ENCODE results near the gene CD70. TPM values are rescaled to one million over a fixed set of nuclear protein-coding genes. Genes with fewer than 3 reads are reported as not detected.

Gene CD70
- total and polyA plus RNA-seq, 2 of the 8 experiments (the other 6 are each of a cell fraction or from before 2014, with no cell fraction given) = 1.3 to 12.0 TPM

DNA sequence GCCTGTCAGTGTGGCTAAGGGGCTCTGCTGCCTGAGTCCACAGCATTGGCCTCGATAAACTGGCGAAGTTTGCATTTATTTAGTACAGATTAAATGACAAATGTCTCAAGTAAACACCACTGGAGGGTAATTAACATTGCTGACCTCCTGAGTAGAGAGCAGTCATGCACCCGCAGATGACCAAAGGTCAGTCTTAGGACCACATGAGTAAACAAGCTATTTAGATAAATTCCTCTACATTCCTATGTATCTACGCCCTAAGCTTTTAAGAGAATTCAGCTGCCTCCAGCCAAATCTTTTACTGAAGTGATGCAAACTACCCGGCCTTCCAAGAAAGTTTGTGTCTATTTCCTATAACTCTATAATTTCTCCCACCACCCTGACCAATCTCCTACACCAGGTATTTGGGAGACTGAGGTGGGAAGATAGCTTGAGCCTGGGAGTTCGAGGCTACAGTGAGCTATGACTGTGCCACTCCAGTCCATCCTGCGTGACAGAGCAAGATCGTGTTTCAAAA is 22.9 kb downstream of the CD70 start:
- H4K20me1 ChIP-seq (replicated peaks in 1 of 2; ENCODE audit: control insufficient read depth in 1 of 2, insufficient read depth in 2 of 2, low read length in 2 of 2) = no peaks in the 10 kb centered on the region
- ChIA-PET CTCF (ENCODE audit: partially characterized antibody) (interaction anchor here (1.2 to 2.2 kb wide), 3 partner anchors 10 to 17 kb away, joined by 3 to 11 read pairs (median 3); no protein-coding TSS in a partner anchor), POLR2A (ENCODE audit: partially characterized antibody) (no interaction called here)
- H3K9me3 ChIP-seq (ENCODE audit: insufficient read depth in 2 of 2, low read depth in 1 of 2, low read length in 1 of 2) = peaks cover 9 to 10% of the 10 kb centered on the region in 2 experiments; a peak in 3 of 4 replicates
- no peak overlapping the region for H2BK12ac ChIP-seq (ENCODE audit: low read depth, low read length)
- no peaks in the 10 kb centered on the region; a peak in 1 of 7 replicates for H3K4me1 ChIP-seq (replicated peaks in 1 of 4; ENCODE audit: control insufficient read depth in 3 of 4, insufficient read depth in 4 of 4, low read length in 3 of 4)
- no peak overlapping the region for H3K56ac ChIP-seq (replicated peaks; ENCODE audit: insufficient read length, low read depth, low read length)
- no peak overlapping the region for H3K4me2 ChIP-seq (ENCODE audit: insufficient read depth in 1 of 2, low read depth in 2 of 2, low read length in 2 of 2)
- H3K23ac ChIP-seq (ENCODE audit: insufficient read length) = no peak overlapping the region
- TF ChIP-seq RFX5 (IDR thresholded peaks at IDR 0.05; ENCODE audit: borderline replicate concordance, low read depth, low read length) (no peak), BCL11A (IDR thresholded peaks at IDR 0.05; ENCODE audit: low read depth in 2 of 2, low read length in 2 of 2) (no peak), SP4 (IDR thresholded peaks at IDR 0.05; ENCODE audit: low read length) (no peak), TCF12 (IDR thresholded peaks at IDR 0.05; ENCODE audit: low read depth, low read length) (no peak), KDM1A (IDR thresholded peaks at IDR 0.05; ENCODE audit: borderline replicate concordance, low read length) (no peak)
- H3K79me1 ChIP-seq (ENCODE audit: low read depth, low read length) = no peaks in the 10 kb centered on the region
- H4K91ac ChIP-seq (replicated peaks; ENCODE audit: insufficient read length, low read length) = no peak overlapping the region
- no peak overlapping the region for H3K18ac ChIP-seq (ENCODE audit: extremely low read depth, low read length)
- H4K8ac ChIP-seq (ENCODE audit: extremely low read depth, insufficient read depth, low read length) = no peak overlapping the region
- no peaks in the 10 kb centered on the region for H3K23me2 ChIP-seq (ENCODE audit: low read depth, low read length)
- no peak overlapping the region for H2BK20ac ChIP-seq (ENCODE audit: low read length)
- H3K79me2 ChIP-seq (ENCODE audit: control insufficient read depth in 1 of 2, insufficient read depth in 2 of 2, low read length in 2 of 2) = no peaks in the 10 kb centered on the region
- 82% methylated on average over 8 of the region's 8 CpGs; no CpG with 5 or more reads in 1 of the 2 experiments for WGBS, 2 experiments (ENCODE audit: extremely low coverage in 1 of 2, insufficient coverage in 1 of 2, insufficient read length in 1 of 2, insufficient replicate concordance in 2 of 2, low coverage in 1 of 2, low lambda C conversion rate in 2 of 2, missing lambda C conversion rate in 1 of 2)
- DNase-seq (ENCODE audit: low read depth in 1 of 2, low spot score in 2 of 2) = no peak
- no peaks in the 10 kb centered on the region; a peak in 1 of 8 replicates for H3K36me3 ChIP-seq (ENCODE audit: control insufficient read depth in 2 of 4, insufficient read depth in 4 of 4, low read length in 3 of 4)
- no peak overlapping the region for H3K9ac ChIP-seq (replicated peaks in 1 of 4; ENCODE audit: extremely low read depth in 1 of 4, low read depth in 3 of 4, low read length in 3 of 4)
- no peak overlapping the region for H2BK5ac ChIP-seq (ENCODE audit: low read depth, low read length)
- no peak overlapping the region for H2AK5ac ChIP-seq (ENCODE audit: low read depth, low read length)
- H3K4me3 ChIP-seq (ENCODE audit: extremely low read depth in 1 of 4, insufficient read depth in 2 of 4, low read depth in 3 of 4, low read length in 4 of 4) = no peak overlapping the region
- no peak for FAIRE-seq
- H3K27me3 ChIP-seq (replicated peaks in 1 of 4; ENCODE audit: control insufficient read depth in 3 of 4, extremely low read depth in 1 of 4, insufficient read depth in 3 of 4, low read length in 3 of 4) = no peaks in the 10 kb centered on the region
- no peak overlapping the region for H3K14ac ChIP-seq (ENCODE audit: insufficient read length)
- no peak overlapping the region for H3K4ac ChIP-seq (replicated peaks; ENCODE audit: insufficient read length, low read depth, low read length)
- no peak overlapping the region for H2AFZ ChIP-seq (ENCODE audit: low read length)
- no peak overlapping the region for H2BK120ac ChIP-seq (replicated peaks; ENCODE audit: low read depth, low read length)
- no peak overlapping the region for H2BK15ac ChIP-seq (ENCODE audit: low read length)
- H3K27ac ChIP-seq (ENCODE audit: low read depth, low read length) = no peak overlapping the region
- H4K5ac ChIP-seq (ENCODE audit: insufficient read length, low read depth, low read length) = no peak overlapping the region
